Measurements from ENCODE around the gene NKX1-2.

NKX1-2 gene

GRCh38 chr10:124402273-124402672 lies 47.6 kb downstream of the NKX1-2 start:
- Mint-ChIP-seq H3K4me3 (no peak overlapping the region), H3K27ac (no peak overlapping the region), H3K27me3 (ENCODE audit: low read depth) (no peaks in the 10 kb centered on the region), H3K4me1 (ENCODE audit: low read depth) (peaks cover 10% of the 10 kb centered on the region), H3K9me3 (no peaks in the 10 kb centered on the region), H3K36me3 (ENCODE audit: low read depth) (peaks cover 29% of the 10 kb centered on the region)
- no peak for DNase-seq (ENCODE audit: low spot score)

- Mint-ChIP-seq H3K4me3 (no peak overlapping the region), H3K36me3 (ENCODE audit: low read depth) (peaks cover 24% of the 10 kb centered on the region), H3K9me3 (no peaks in the 10 kb centered on the region), H3K27me3 (ENCODE audit: low read depth) (no peaks in the 10 kb centered on the region), H3K27ac (no peak overlapping the region), H3K4me1 (ENCODE audit: low read depth) (peaks cover 10% of the 10 kb centered on the region)
- DNase-seq (ENCODE audit: low spot score) = no peak
Measured at GRCh38 chr10:124401633-124402032, 48.2 kb downstream of the NKX1-2 start.
